SK-N-SH treated with all-trans-retinoic acid at 6 μM for 48 hours (cell line): ENCODE data around the gene REEP2.

Source experiments
- ARNTL ChIP-seq: fragments of 450-650 bp; formaldehyde crosslinking; IDR thresholded peaks from 2 replicates; pipeline ENCODE4 v1.5.0; 2020; ENCODE audit warnings: low read depth, mild to moderate bottlenecking, moderate library complexity, borderline replicate concordance
- BACH2 ChIP-seq: fragments of 250-450 bp; sonication (Bioruptor Pico); IDR thresholded peaks from 2 replicates; pipeline ENCODE4 v1.9.0; 2021; ENCODE audit warnings: mild to moderate bottlenecking, borderline replicate concordance
- CREB5 ChIP-seq: fragments of 250-450 bp; sonication (Bioruptor Pico); IDR thresholded peaks from 2 replicates; pipeline ENCODE4 v1.5.1; 2020; ENCODE audit warnings: low read depth, mild to moderate bottlenecking, moderate library complexity
- CSDC2 ChIP-seq: fragments of 250-450 bp; sonication (Bioruptor Pico); IDR thresholded peaks from 2 replicates; pipeline ENCODE4 v1.5.0; 2020; ENCODE audit warnings: mild to moderate bottlenecking, moderate library complexity
- CSRNP3 ChIP-seq: fragments of 250-450 bp; sonication (Bioruptor Pico); IDR thresholded peaks from 2 replicates; pipeline ENCODE4 v1.5.1; 2021; ENCODE audit warnings: mild to moderate bottlenecking, moderate library complexity
- PATZ1 ChIP-seq: fragments of 250-450 bp; sonication (Bioruptor Pico); IDR thresholded peaks from 2 replicates; pipeline ENCODE4 v1.8.0; 2020; ENCODE audit warnings: mild to moderate bottlenecking, moderate library complexity, borderline replicate concordance
- RARB ChIP-seq: fragments of 250-450 bp; sonication (Bioruptor Pico); IDR thresholded peaks from 2 replicates; pipeline ENCODE4 v1.8.0; 2021; ENCODE audit warnings: mild to moderate bottlenecking, moderate library complexity
- ZC3H10 ChIP-seq: fragments of 250-450 bp; sonication (Bioruptor Pico); IDR thresholded peaks from 2 replicates; pipeline ENCODE4 v1.5.1; 2021; ENCODE audit warnings: mild to moderate bottlenecking, moderate library complexity
- ZFP3 ChIP-seq: fragments of 250-450 bp; sonication (Bioruptor Pico); IDR thresholded peaks from 2 replicates; pipeline ENCODE4 v1.5.0; 2020; ENCODE audit warnings: mild to moderate bottlenecking, moderate library complexity
- TF ChIP-seq, protein P1 (sequence below): fragments of 250-450 bp; sonication (Bioruptor Pico); IDR thresholded peaks from 2 replicates; pipeline ENCODE4 v1.8.0; 2021; ENCODE audit warnings: low read depth, mild to moderate bottlenecking, moderate library complexity, borderline replicate concordance

DNA sequence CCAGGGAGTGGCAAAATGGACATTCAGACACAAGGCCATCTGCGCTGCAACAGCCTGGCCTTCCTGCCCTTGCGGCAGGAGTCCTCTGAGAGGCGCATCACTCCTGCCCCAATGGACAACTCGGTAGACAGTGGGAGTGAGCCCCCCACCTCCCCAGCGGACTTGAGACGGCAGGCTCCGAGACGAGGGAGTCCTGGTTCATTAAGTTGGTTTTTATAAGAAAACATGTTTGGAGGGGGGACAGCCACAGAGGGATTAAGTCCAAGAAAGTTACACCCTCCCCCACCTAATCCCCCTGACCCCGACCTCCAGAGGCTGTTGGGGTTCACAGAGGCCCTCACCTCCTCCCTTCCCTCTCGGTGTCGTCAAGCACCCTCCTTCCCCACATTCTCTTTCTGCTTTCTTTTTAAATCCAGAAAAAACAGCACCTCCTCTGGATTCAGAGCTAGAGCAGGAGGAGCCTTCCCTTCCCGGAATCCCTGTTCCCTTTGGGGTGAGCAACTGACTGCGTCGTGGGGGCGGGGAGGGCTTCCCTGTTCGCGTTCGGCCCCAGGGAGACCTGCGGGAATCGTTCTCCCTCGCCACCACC lies 24.7 kb downstream of the REEP2 start:
- TF ChIP-seq CREB5 (CRISPR knock-in tag): no peak
- TF ChIP-seq BACH2 (CRISPR knock-in tag): no peak
- TF ChIP-seq ARNTL: no peak
- TF ChIP-seq CSRNP3 (CRISPR knock-in tag): no peak
- no peak for TF ChIP-seq CSDC2 (CRISPR knock-in tag)
- no peak for TF ChIP-seq ZC3H10 (CRISPR knock-in tag)
- TF ChIP-seq PATZ1 (CRISPR knock-in tag): peak; percentile 49; the same call in 1 of the 2 replicates
- TF ChIP-seq, protein P1, sequence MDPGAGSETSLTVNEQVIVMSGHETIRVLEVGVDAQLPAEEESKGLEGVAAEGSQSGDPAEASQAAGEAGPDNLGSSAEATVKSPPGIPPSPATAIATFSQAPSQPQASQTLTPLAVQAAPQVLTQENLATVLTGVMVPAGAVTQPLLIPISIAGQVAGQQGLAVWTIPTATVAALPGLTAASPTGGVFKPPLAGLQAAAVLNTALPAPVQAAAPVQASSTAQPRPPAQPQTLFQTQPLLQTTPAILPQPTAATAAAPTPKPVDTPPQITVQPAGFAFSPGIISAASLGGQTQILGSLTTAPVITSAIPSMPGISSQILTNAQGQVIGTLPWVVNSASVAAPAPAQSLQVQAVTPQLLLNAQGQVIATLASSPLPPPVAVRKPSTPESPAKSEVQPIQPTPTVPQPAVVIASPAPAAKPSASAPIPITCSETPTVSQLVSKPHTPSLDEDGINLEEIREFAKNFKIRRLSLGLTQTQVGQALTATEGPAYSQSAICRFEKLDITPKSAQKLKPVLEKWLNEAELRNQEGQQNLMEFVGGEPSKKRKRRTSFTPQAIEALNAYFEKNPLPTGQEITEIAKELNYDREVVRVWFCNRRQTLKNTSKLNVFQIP (CRISPR knock-in tag): no peak
- TF ChIP-seq ZFP3 (CRISPR knock-in tag): no peak
- no peak for TF ChIP-seq RARB
